Neuronal stem cell (in vitro differentiated cells): ENCODE measurements around the gene RAPGEF1.
A peak's percentile ranks its signal among the peaks of the same experiment; 100 is the strongest.

ENCODE experiments used
- DNase-seq: peaks from one replicate; pipeline ENCODE4 v3.0.0-alpha.2; 2013; ENCODE audit warnings: low spot score
- H2AFZ ChIP-seq: one replicate; pipeline ENCODE4 v1.6.1; 2013; ENCODE audit warnings: mild to moderate bottlenecking, low read length, inconsistent platforms
- H2AK5ac ChIP-seq: 2 replicates; pipeline ENCODE4 v1.6.1; 2013; ENCODE audit warnings: low read depth, mild to moderate bottlenecking, inconsistent platforms, low read length, moderate library complexity, mixed read lengths
- H2BK120ac ChIP-seq: 2 replicates; pipeline ENCODE4 v1.6.1; 2013; ENCODE audit warnings: low read depth, mild to moderate bottlenecking, inconsistent platforms, low read length, moderate library complexity, mixed read lengths
- H2BK12ac ChIP-seq: one replicate; pipeline ENCODE4 v1.6.1; 2013; ENCODE audit warnings: low read length, inconsistent platforms
- H2BK15ac ChIP-seq: 2 replicates; pipeline ENCODE4 v1.6.1; 2013; ENCODE audit warnings: mild to moderate bottlenecking, low read length, inconsistent platforms, mixed read lengths
- H2BK5ac ChIP-seq: one replicate; pipeline ENCODE4 v1.6.1; 2013; ENCODE audit warnings: inconsistent platforms, mild to moderate bottlenecking, low read length, moderate library complexity
- H3K14ac ChIP-seq: one replicate; pipeline ENCODE4 v1.6.1; 2013; ENCODE audit warnings: low read length, inconsistent platforms
- H3K18ac ChIP-seq: 2 replicates; pipeline ENCODE4 v1.6.1; 2013; ENCODE audit warnings: low read length, inconsistent platforms
- H3K23ac ChIP-seq: 2 replicates; pipeline ENCODE4 v1.6.1; 2013; ENCODE audit warnings: low read depth, mild to moderate bottlenecking, mixed read lengths, low read length, inconsistent platforms; ENCODE audit not compliant: poor library complexity
- H3K27ac ChIP-seq: replicated peaks from 3 replicates; pipeline ENCODE4 v1.5.1; 2013; ENCODE audit warnings: low read length, inconsistent platforms
- H3K27me3 ChIP-seq, 3 experiments: 2 replicates each; pipeline ENCODE4 v1.6.1; 2013; ENCODE audit warnings: low read length in 3 of 3, mild to moderate bottlenecking in 2 of 3, inconsistent platforms in 1 of 3, low read depth in 1 of 3, mixed read lengths in 1 of 3, moderate library complexity in 1 of 3; ENCODE audit not compliant: control insufficient read depth in 3 of 3, insufficient read depth in 3 of 3
- H3K36me3 ChIP-seq, 2 donors: replicated peaks in 1 of 2; 2 replicates each; pipeline ENCODE4 v1.6.1; 2013; ENCODE audit warnings: low read length in 2 of 2; ENCODE audit not compliant: control insufficient read depth in 2 of 2, insufficient read depth in 2 of 2
- H3K4ac ChIP-seq: 2 replicates; pipeline ENCODE4 v1.6.1; 2013; ENCODE audit warnings: inconsistent platforms, mild to moderate bottlenecking, low read length, moderate library complexity
- H3K4me1 ChIP-seq, 2 donors: 1 replicate in 1 of 2; 2 replicates in 1 of 2; pipeline ENCODE4 v1.6.1; 2013; ENCODE audit warnings: low read length in 2 of 2, low read depth in 1 of 2; ENCODE audit not compliant: control insufficient read depth in 2 of 2, insufficient read depth in 1 of 2
- H3K4me2 ChIP-seq: one replicate; pipeline ENCODE4 v1.6.1; 2013; ENCODE audit warnings: mild to moderate bottlenecking, low read length, inconsistent platforms; ENCODE audit not compliant: insufficient read depth, poor library complexity, severe bottlenecking
- H3K4me3 ChIP-seq, 2 donors: 2 replicates each; pipeline ENCODE4 v1.5.1; 2013; ENCODE audit warnings: low read length in 2 of 2, mild to moderate bottlenecking in 2 of 2, inconsistent platforms in 1 of 2, moderate library complexity in 1 of 2
- H3K79me1 ChIP-seq: one replicate; pipeline ENCODE4 v1.6.1; 2013; ENCODE audit warnings: low read depth, mild to moderate bottlenecking, inconsistent platforms, low read length, moderate library complexity
- H3K9ac ChIP-seq: one replicate; pipeline ENCODE4 v1.6.1; 2013; ENCODE audit warnings: mild to moderate bottlenecking, low read depth, low read length, inconsistent platforms; ENCODE audit not compliant: poor library complexity
- H3K9me3 ChIP-seq, 2 donors: replicated peaks in 1 of 2; 2 replicates each; pipeline versions ENCODE3 to v1.6.1; 2013; ENCODE audit warnings: low read length in 2 of 2, mild to moderate bottlenecking in 2 of 2, inconsistent platforms in 1 of 2, low read depth in 1 of 2, mixed read lengths in 1 of 2, moderate library complexity in 1 of 2; ENCODE audit not compliant: control insufficient read depth in 2 of 2, insufficient read depth in 1 of 2
- H4K8ac ChIP-seq: one replicate; pipeline ENCODE4 v1.6.1; 2013; ENCODE audit warnings: low read depth, mild to moderate bottlenecking, inconsistent platforms, low read length, moderate library complexity
- H4K91ac ChIP-seq: one replicate; pipeline ENCODE4 v1.6.1; 2013; ENCODE audit warnings: low read length, low read depth, mild to moderate bottlenecking, inconsistent platforms; ENCODE audit not compliant: poor library complexity
- WGBS, 2 donors: extraction: QIAGEN DNeasy Blood & Tissue Kit; methylation state at CpG; one replicate each; pipeline ENCODE4 v1.1.7; 2013; ENCODE audit warnings: missing lambda C conversion rate in 2 of 2, mixed read lengths in 1 of 2; ENCODE audit not compliant: insufficient read length in 2 of 2, insufficient replicate concordance in 1 of 2; ENCODE audit errors: extremely low coverage in 2 of 2; 5-methylcytosine and 5-hydroxymethylcytosine counted together

The RAPGEF1 gene

DNA sequence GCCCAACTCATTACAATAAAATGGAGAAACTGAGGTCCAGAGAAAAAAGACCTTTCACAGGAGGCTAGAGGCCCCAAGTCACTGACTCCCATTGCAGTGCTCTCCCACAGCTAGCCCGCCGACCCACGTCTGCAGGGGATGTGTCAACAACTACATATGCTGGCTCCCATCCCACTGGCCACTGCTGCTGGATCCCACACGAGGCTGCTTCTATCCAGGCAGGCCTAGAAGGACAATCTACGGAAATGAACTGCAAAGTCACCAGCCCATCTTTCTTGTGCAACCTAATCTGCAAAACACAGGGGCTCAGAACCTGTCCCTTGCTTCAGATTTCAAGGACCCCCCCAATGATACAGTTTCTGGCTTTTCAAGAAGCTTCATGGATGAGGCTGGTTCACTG is 24.0 kb downstream of the RAPGEF1 start:
- H2AK5ac ChIP-seq, result no peak overlapping the region
- H4K91ac ChIP-seq, result no peak overlapping the region
- H3K9me3 ChIP-seq, result no peaks in the 10 kb centered on the region
- H3K14ac ChIP-seq, result no peak overlapping the region
- H2BK12ac ChIP-seq, result no peak overlapping the region
- H3K18ac ChIP-seq, result no peak overlapping the region
- H3K9ac ChIP-seq, result no peak overlapping the region
- H2AFZ ChIP-seq, result no peak overlapping the region
- no peak overlapping the region for H3K4me3 ChIP-seq
- no peak overlapping the region for H2BK15ac ChIP-seq
- DNase-seq, result no peak
- peak overlapping the region; percentile 69 for H3K23ac ChIP-seq
- H3K79me1 ChIP-seq, result peaks cover 5% of the 10 kb centered on the region
- H3K4ac ChIP-seq, result no peak overlapping the region
- no peaks in the 10 kb centered on the region for H3K27me3 ChIP-seq
- H3K4me1 ChIP-seq, result no peaks in the 10 kb centered on the region
- H4K8ac ChIP-seq, result no peak overlapping the region
- WGBS, 2 donors, result no CpG with 5 or more reads among the region's 5 CpGs
- no peak overlapping the region for H2BK5ac ChIP-seq
- H3K36me3 ChIP-seq, result peaks cover under 1 to 7% of the 10 kb centered on the region in 2 donors
- H3K4me2 ChIP-seq, result no peak overlapping the region
- H2BK120ac ChIP-seq, result no peak overlapping the region
- H3K27ac ChIP-seq, result no peak overlapping the region

DNA sequence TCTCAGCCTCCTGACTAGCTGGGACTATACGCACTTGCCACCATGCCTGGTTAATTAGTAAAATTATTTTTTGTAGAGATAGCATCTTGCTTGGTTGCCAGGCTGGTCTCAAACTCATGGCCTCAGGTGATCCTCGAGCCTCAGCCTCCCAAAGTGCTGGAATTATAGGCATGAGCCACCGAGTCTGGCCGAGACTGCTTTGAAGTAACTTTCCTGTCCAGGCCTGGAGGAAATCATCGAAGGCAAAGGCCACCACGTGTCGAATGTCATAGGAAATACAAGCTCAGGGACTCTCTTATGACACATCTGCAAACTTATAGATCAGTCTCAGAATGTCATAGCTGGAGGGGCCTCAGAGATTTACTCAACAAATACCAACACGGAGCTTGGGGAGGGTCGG is 25.1 kb downstream of the RAPGEF1 start:
- no peak overlapping the region for H3K18ac ChIP-seq
- H3K4me3 ChIP-seq, result no peak overlapping the region
- no peak overlapping the region for H4K91ac ChIP-seq
- H3K27me3 ChIP-seq, result no peaks in the 10 kb centered on the region
- no peak overlapping the region for H3K14ac ChIP-seq
- H4K8ac ChIP-seq, result no peak overlapping the region
- H2BK5ac ChIP-seq, result no peak overlapping the region
- no peak overlapping the region for H2BK12ac ChIP-seq
- no peak overlapping the region for H3K27ac ChIP-seq
- H2BK15ac ChIP-seq, result no peak overlapping the region
- H3K4me2 ChIP-seq, result no peak overlapping the region
- H3K4ac ChIP-seq, result no peak overlapping the region
- H2BK120ac ChIP-seq, result no peak overlapping the region
- DNase-seq, result no peak
- H2AFZ ChIP-seq, result no peak overlapping the region
- H3K4me1 ChIP-seq, result peaks cover under 1 to 2% of the 10 kb centered on the region in 2 donors
- no peak overlapping the region for H2AK5ac ChIP-seq
- peaks cover 5% of the 10 kb centered on the region for H3K79me1 ChIP-seq
- no peaks in the 10 kb centered on the region for H3K9me3 ChIP-seq
- WGBS, 2 donors, result no CpG with 5 or more reads among the region's 9 CpGs
- H3K23ac ChIP-seq, result no peak overlapping the region
- peaks cover 0 to 5% of the 10 kb centered on the region in 2 donors for H3K36me3 ChIP-seq
- H3K9ac ChIP-seq, result no peak overlapping the region

DNA sequence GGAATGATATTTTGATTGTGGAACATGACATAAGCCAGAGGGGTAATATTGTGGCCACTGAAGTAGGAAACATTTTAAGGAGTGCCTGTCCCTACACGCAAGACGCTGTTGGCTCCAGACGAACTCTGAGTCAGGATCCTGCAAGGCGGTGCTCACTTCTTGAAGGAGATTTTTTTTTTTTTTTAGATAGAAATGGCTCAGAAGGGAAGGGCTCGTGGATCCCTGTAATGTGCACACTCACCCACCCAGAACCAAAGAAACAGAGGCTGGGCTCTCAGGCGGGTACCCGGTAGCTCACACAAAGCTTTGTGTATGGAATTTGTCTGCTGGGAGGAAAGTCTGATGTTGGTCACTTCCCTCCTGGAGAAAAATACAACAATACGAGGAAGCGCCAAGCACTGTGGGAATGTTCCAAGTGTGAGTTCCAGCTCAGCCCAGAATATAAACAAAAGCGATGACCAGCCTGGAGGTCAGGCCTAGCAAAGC is 25.7 kb downstream of the RAPGEF1 start:
- no peak overlapping the region for H4K91ac ChIP-seq
- no CpG with 5 or more reads among the region's 10 CpGs for WGBS, 2 donors
- H3K36me3 ChIP-seq, result peaks cover 0 to 5% of the 10 kb centered on the region in 2 donors
- no peak overlapping the region for H3K4me3 ChIP-seq
- H3K27ac ChIP-seq, result no peak overlapping the region
- H3K23ac ChIP-seq, result no peak overlapping the region
- peaks cover 2 to 4% of the 10 kb centered on the region in 2 donors for H3K4me1 ChIP-seq
- no peak for DNase-seq
- no peak overlapping the region for H4K8ac ChIP-seq
- H3K79me1 ChIP-seq, result peaks cover 5% of the 10 kb centered on the region
- no peak overlapping the region for H2BK15ac ChIP-seq
- H3K9me3 ChIP-seq, result no peaks in the 10 kb centered on the region
- no peak overlapping the region for H3K18ac ChIP-seq
- no peak overlapping the region for H2BK5ac ChIP-seq
- no peak overlapping the region for H3K4me2 ChIP-seq
- no peak overlapping the region for H3K9ac ChIP-seq
- no peak overlapping the region for H3K14ac ChIP-seq
- no peak overlapping the region for H2AFZ ChIP-seq
- H2AK5ac ChIP-seq, result no peak overlapping the region
- no peaks in the 10 kb centered on the region for H3K27me3 ChIP-seq
- H2BK12ac ChIP-seq, result no peak overlapping the region
- H3K4ac ChIP-seq, result no peak overlapping the region
- no peak overlapping the region for H2BK120ac ChIP-seq

DNA sequence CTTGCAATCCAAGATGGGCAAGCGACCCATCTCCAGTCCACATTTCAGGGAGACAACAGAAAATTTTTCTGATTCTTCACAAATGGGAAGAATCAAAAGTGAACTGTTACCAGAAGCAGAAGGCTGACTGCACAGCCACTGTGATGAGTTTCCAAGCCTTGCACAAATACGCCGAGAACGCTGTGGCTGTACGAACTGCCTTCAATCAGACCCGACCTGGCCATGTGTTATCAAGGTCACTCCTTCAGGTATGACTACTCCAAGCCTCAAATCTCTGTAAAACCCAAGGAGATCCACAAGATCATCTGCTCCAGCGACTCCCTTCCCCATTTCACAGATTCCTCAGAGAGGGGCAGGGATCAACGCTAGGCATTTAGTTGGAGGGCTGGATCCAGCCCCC is 26.9 kb downstream of the RAPGEF1 start:
- Histone ChIP-seq H3K4me3 (no peak overlapping the region), H3K23ac (no peak overlapping the region), H3K79me1 (peaks cover 3% of the 10 kb centered on the region), H3K9ac (no peak overlapping the region), H3K27ac (no peak overlapping the region), H2AFZ (no peak overlapping the region), H3K18ac (no peak overlapping the region), H2BK5ac (no peak overlapping the region), H3K9me3 (no peaks in the 10 kb centered on the region), H2BK15ac (no peak overlapping the region), H2BK12ac (no peak overlapping the region), H3K14ac (no peak overlapping the region), H4K8ac (no peak overlapping the region), H3K4me2 (no peak overlapping the region), H2AK5ac (no peak overlapping the region), H2BK120ac (no peak overlapping the region), H3K36me3 (peaks cover 0 to 5% of the 10 kb centered on the region in 2 donors), H3K27me3 (no peaks in the 10 kb centered on the region), H4K91ac (no peak overlapping the region), H3K4ac (no peak overlapping the region), H3K4me1 (peaks cover 4 to 5% of the 10 kb centered on the region in 2 donors)
- WGBS, 2 donors, result no CpG with 5 or more reads among the region's 8 CpGs
- DNase-seq, result no peak
